PFSK-1 (cell line): ENCODE results near the gene SPEM1.

Source experiments
- FOXP2 ChIP-seq: optimal IDR thresholded peaks from 2 replicates; pipeline ENCODE3; 2011; ENCODE audit warnings: borderline replicate concordance, control low read depth, inconsistent platforms; ENCODE audit not compliant: insufficient read depth; ENCODE audit errors: extremely low read length, extremely low read depth
- POLR2AphosphoS5 ChIP-seq: IDR thresholded peaks from 2 replicates; pipeline ENCODE4 v1.6.1; 2012; ENCODE audit warnings: low read depth, mild to moderate bottlenecking, control low read depth, low read length, moderate library complexity
- SIN3A ChIP-seq: IDR thresholded peaks from 2 replicates; pipeline ENCODE4 v1.6.1; 2012; ENCODE audit warnings: mild to moderate bottlenecking, low read length, moderate library complexity, borderline replicate concordance; ENCODE audit not compliant: insufficient read depth
- TAF1 ChIP-seq: IDR thresholded peaks from 2 replicates; pipeline ENCODE4 v1.6.1; 2012; ENCODE audit warnings: low read length, control low read depth, borderline replicate concordance; ENCODE audit not compliant: insufficient read depth
- TF ChIP-seq, protein P1 (sequence below), 2 experiments: IDR thresholded peaks; 2 replicates each; pipeline versions ENCODE4 v1.6.1 to v1.8.0; 2011 to 2012; ENCODE audit warnings: low read depth in 2 of 2, low read length in 2 of 2, control low read depth in 1 of 2, inconsistent platforms in 1 of 2, mild to moderate bottlenecking in 1 of 2, moderate library complexity in 1 of 2; ENCODE audit not compliant: insufficient read depth in 1 of 2

The SPEM1 gene

DNA sequence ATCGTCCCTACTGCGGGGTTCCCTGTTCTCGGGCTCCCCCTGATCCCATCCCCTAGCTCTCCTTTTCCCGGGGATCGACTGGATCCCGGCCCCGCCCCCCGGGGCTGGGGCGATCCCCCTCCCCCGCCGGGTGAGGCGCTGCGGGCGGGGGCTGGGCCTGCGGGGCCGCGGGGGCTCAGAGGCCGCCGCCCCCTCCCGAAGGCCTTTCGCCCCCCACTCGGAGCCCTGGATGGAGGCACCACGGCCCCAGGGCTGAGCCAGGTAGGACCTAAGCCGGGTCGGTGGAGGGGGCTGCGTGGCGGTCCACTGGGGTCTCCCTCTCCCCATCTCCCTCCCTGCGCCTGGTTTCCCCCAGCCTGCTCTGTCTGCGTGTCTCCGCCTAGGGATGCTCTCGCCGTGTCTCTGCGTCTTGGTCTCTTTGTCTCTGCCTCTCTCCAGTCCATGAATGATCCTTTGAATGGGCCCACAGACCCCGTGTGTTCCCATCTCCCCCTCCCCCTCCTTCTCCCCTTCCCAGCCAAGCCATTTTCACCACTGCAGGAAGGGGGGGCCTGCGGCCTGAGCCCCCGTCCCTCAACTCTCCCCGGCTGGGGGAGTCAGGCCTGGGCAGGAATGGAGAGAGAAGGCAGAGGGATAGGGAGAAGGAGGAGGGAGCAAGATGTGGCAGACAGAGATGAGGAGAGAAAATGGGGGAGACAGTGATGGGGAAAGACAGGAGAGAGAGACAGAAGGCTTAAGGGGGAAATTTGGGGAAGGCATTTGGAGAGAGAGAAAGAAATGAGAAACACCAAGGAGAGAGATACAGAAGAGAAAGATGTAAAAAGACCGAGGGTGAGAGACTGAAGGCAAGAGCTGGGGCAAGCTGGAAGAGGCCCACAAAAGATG is 14.5 kb upstream of the SPEM1 start:
- TF ChIP-seq, protein P1, sequence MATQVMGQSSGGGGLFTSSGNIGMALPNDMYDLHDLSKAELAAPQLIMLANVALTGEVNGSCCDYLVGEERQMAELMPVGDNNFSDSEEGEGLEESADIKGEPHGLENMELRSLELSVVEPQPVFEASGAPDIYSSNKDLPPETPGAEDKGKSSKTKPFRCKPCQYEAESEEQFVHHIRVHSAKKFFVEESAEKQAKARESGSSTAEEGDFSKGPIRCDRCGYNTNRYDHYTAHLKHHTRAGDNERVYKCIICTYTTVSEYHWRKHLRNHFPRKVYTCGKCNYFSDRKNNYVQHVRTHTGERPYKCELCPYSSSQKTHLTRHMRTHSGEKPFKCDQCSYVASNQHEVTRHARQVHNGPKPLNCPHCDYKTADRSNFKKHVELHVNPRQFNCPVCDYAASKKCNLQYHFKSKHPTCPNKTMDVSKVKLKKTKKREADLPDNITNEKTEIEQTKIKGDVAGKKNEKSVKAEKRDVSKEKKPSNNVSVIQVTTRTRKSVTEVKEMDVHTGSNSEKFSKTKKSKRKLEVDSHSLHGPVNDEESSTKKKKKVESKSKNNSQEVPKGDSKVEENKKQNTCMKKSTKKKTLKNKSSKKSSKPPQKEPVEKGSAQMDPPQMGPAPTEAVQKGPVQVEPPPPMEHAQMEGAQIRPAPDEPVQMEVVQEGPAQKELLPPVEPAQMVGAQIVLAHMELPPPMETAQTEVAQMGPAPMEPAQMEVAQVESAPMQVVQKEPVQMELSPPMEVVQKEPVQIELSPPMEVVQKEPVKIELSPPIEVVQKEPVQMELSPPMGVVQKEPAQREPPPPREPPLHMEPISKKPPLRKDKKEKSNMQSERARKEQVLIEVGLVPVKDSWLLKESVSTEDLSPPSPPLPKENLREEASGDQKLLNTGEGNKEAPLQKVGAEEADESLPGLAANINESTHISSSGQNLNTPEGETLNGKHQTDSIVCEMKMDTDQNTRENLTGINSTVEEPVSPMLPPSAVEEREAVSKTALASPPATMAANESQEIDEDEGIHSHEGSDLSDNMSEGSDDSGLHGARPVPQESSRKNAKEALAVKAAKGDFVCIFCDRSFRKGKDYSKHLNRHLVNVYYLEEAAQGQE (IDR thresholded peaks at IDR 0.05; ENCODE audit: insufficient read depth in 1 of 2, low read depth in 2 of 2, low read length in 2 of 2), result no peak
- TF ChIP-seq POLR2AphosphoS5, result no peak
- TF ChIP-seq TAF1, result no peak
- no peak for TF ChIP-seq SIN3A
- no peak for TF ChIP-seq FOXP2

DNA sequence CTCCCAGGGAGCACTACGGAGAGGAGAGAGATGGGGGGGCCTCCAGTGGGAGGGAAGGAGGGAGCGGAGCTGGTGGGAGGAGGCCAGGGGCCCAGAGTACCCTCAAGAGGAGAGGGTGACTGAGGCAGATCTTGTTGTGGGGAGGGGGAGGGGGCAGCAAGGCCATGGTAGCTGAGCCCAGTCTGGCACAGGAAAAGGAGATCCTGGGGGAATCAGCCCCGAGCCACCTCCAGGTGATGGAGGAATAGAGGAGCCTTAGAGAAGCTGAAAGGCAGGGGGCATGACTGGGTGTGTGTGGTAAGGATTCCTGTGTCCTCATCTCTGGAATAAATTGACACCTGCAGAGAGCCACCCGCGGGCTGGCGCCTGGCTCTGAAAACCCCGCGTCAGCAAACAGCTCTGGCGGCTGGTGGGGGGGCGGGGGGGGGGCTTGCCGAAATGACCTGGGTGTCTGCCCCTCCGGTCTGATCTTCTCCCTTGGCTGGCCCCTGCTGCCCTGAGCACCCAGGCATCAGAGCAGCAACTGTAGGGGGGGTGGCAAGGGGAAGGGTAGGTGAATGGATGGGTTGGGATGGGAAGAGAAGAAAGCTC is 13.8 kb upstream of the SPEM1 start:
- TF ChIP-seq, protein P1 (IDR thresholded peaks at IDR 0.05; ENCODE audit: insufficient read depth in 1 of 2, low read depth in 2 of 2, low read length in 2 of 2), result no peak
- TF ChIP-seq POLR2AphosphoS5 (no peak), FOXP2 (no peak)

DNA sequence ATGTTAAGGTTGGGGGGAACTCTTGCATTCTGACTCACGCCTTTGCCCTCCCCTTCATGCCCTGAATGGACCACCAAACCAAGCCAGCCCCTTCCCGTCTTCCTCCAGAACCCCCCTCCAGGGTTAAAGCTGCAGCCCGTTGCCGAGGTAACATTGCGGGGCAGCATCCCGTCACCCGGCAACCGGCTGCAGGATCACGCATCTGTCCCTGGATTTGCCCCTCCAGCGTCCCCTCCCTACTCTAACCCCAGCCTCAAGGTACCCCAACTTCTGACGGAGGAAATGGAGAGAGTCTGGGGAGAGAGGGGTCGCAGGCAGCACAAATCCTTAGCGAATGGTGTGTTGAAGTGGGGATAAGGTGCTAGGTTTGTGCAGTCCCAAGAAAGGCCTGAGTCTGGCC is 13.0 kb upstream of the SPEM1 start:
- TF ChIP-seq TAF1 (no peak), POLR2AphosphoS5 (no peak), SIN3A (no peak), FOXP2 (no peak)
- TF ChIP-seq, protein P1 (IDR thresholded peaks at IDR 0.05; ENCODE audit: insufficient read depth in 1 of 2, low read depth in 2 of 2, low read length in 2 of 2), result no peak

DNA sequence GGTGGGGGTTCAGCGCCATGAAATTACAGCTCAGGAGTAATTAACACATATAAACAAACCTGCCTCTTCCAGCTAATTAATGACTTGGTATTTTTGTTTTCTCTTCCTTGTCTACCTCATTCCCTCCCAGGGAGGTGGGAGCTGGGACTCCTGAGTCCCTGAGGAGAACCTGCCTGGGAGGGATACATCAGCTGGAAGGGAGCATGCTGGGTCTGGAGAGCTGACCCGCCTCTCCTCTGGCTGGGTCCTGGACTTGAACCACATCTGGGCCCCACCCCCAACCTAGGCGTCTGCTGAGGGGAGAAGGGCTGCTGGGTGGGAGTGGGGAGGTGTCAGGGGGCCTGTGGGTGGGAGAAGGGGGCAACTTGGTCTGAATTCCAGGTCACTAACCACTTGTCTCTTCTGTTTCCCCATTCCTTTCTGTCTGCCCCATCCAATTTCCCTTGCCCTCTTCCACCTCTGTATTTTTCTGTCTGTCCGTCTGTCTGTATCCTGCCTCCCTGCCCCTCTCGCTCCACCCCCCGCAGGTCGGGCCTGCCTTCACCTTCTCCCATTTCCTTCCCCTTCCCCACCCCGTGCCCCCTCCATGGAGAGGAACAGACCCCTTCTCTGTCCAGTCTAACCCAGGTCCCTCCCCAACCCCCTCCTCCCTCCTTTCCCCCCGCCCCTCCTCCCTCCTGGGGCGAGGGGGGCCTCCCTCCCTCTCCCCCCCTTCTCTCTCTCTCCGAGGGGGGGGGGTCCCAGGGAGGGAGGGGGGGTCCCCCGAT is 12.5 kb upstream of the SPEM1 start, which contains the start of gene NLGN2:
Gene NLGN2, plus strand, starts transcription at position 361 of the 767 bp plus-strand sequence. CDS start 411 bp downstream, outside the sequence.
- TF ChIP-seq FOXP2, result no peak
- no peak for TF ChIP-seq SIN3A
- no peak for TF ChIP-seq POLR2AphosphoS5
- TF ChIP-seq, protein P1 (IDR thresholded peaks at IDR 0.05; ENCODE audit: insufficient read depth in 1 of 2, low read depth in 2 of 2, low read length in 2 of 2), result no peak
